Neural cell (in vitro differentiated cells): ENCODE measurements around the gene FRAT2. TPM values are rescaled to one million over a fixed set of nuclear protein-coding genes. Genes with fewer than 3 reads are reported as not detected.

Experiments
- H2AFZ ChIP-seq: fragments of 200-600, 300-800 bp; sonication (generic), shearing (Covaris generic); 2 replicates; pipeline ENCODE4 v1.6.0; 2014; ENCODE audit warnings: low read depth, mild to moderate bottlenecking, antibody characterized with exemption, low read length, moderate library complexity
- H3F3A ChIP-seq: fragments of 200-600 bp; shearing (Covaris generic); 2 replicates; pipeline ENCODE4 v1.6.1; 2016; ENCODE audit warnings: mild to moderate bottlenecking, moderate library complexity, mixed read lengths, antibody characterized with exemption, low read length; ENCODE audit not compliant: insufficient read depth, poor library complexity, severe bottlenecking
- H3K27ac ChIP-seq: fragments of 200-600, 300-800 bp; sonication (generic), shearing (Covaris generic); 2 replicates; pipeline ENCODE4 v1.5.1; 2014; ENCODE audit warnings: mild to moderate bottlenecking, low read length, moderate library complexity
- H3K27me3 ChIP-seq: fragments of 300-800, 200-600 bp; sonication (generic), shearing (Covaris generic); 2 replicates; pipeline ENCODE4 v1.6.0; 2014; ENCODE audit warnings: mild to moderate bottlenecking, low read depth, low read length, moderate library complexity; ENCODE audit not compliant: insufficient read depth
- H3K36me3 ChIP-seq: fragments of 300-800, 200-600 bp; sonication (generic), shearing (Covaris generic); 2 replicates; pipeline ENCODE4 v1.5.1; 2014; ENCODE audit warnings: mild to moderate bottlenecking, antibody characterized with exemption, low read length, moderate library complexity; ENCODE audit not compliant: insufficient read depth
- H3K4me2 ChIP-seq: fragments of 300-800, 200-600 bp; sonication (generic), shearing (Covaris generic); 2 replicates; pipeline ENCODE4 v1.6.0; 2014; ENCODE audit warnings: mild to moderate bottlenecking, low read length
- H3K4me3 ChIP-seq: fragments of 300-800, 200-600 bp; sonication (generic), shearing (Covaris generic); 2 replicates; pipeline ENCODE4 v1.5.1; 2014; ENCODE audit warnings: mild to moderate bottlenecking, low read length, moderate library complexity
- H3K79me2 ChIP-seq: fragments of 200-600 bp; shearing (Covaris generic); replicated peaks from 2 replicates; pipeline ENCODE4 v1.6.0; 2014; ENCODE audit warnings: mild to moderate bottlenecking, low read length, moderate library complexity; ENCODE audit not compliant: insufficient read depth
- H3K9ac ChIP-seq: fragments of 300-800, 200-600 bp; sonication (generic), shearing (Covaris generic); 2 replicates; pipeline ENCODE4 v1.6.1; 2016; ENCODE audit warnings: mild to moderate bottlenecking, low read length, mixed read lengths
- H3K9me2 ChIP-seq: fragments of 200-600 bp; shearing (Covaris generic); 2 replicates; pipeline ENCODE4 v1.6.1; 2016; ENCODE audit warnings: mild to moderate bottlenecking, low read length, mixed read lengths; ENCODE audit not compliant: insufficient read depth
- H3K9me3 ChIP-seq: fragments of 200-600, 300-800 bp; sonication (generic), shearing (Covaris generic); 2 replicates; pipeline ENCODE4 v1.6.1; 2016; ENCODE audit warnings: mild to moderate bottlenecking, mixed run types, low read length, moderate library complexity, mixed read lengths
- H4K20me1 ChIP-seq: fragments of 200-600 bp; shearing (Covaris generic); 2 replicates; pipeline ENCODE4 v1.6.1; 2016; ENCODE audit warnings: mild to moderate bottlenecking, mixed run types; ENCODE audit not compliant: insufficient read depth
- CTCF ChIP-seq: fragments of 450-650 bp; IDR thresholded peaks from 2 replicates; pipeline ENCODE4 v1.5.1; 2014; ENCODE audit warnings: antibody characterized with exemption, mild to moderate bottlenecking, moderate library complexity; ENCODE audit not compliant: poor library complexity, severe bottlenecking
- EP300 ChIP-seq: fragments of 450-650 bp; conservative IDR thresholded peaks from 2 replicates; pipeline ENCODE4 v1.6.1; 2014; ENCODE audit warnings: antibody characterized with exemption, mild to moderate bottlenecking, moderate library complexity; ENCODE audit not compliant: poor library complexity, severe bottlenecking
- EZH2 ChIP-seq: fragments of 200-600, 300-800 bp; shearing (Covaris generic), sonication (generic); IDR thresholded peaks from 2 replicates; pipeline ENCODE4 v1.6.1; 2014; ENCODE audit warnings: antibody characterized with exemption, low read length, borderline replicate concordance, mild to moderate bottlenecking; ENCODE audit not compliant: insufficient read depth, poor library complexity, severe bottlenecking
- MXI1 ChIP-seq: fragments of 450-650 bp; conservative IDR thresholded peaks from 2 replicates; pipeline ENCODE4 v1.6.1; 2014; ENCODE audit warnings: antibody characterized with exemption, mild to moderate bottlenecking; ENCODE audit not compliant: poor library complexity, severe bottlenecking
- POLR2AphosphoS5 ChIP-seq: IDR thresholded peaks from 2 replicates; pipeline ENCODE4 v1.6.1; 2012
- RAD21 ChIP-seq: fragments of 450-650 bp; conservative IDR thresholded peaks from 2 replicates; pipeline ENCODE4 v1.6.1; 2014; ENCODE audit warnings: antibody characterized with exemption, mild to moderate bottlenecking, moderate library complexity
- REST ChIP-seq: IDR thresholded peaks from 2 replicates; pipeline ENCODE4 v1.6.1; 2012; ENCODE audit warnings: borderline replicate concordance
- SMC3 ChIP-seq: fragments of 450-650 bp; conservative IDR thresholded peaks from 2 replicates; pipeline ENCODE4 v1.6.1; 2014; ENCODE audit warnings: antibody characterized with exemption, mild to moderate bottlenecking, moderate library complexity; ENCODE audit not compliant: poor library complexity
- TAF1 ChIP-seq: IDR thresholded peaks from 2 replicates; pipeline ENCODE4 v1.6.1; 2012; ENCODE audit warnings: low read depth
- polyA plus RNA-seq: library from polyadenylated mRNA; depleted of rRNA; stranded (reverse); fragments of >200 nt; gene quantifications from 2 replicates; pipeline ENCODE4 v1.2.3, GENCODE V29; 2014

Gene FRAT2
- polyA plus RNA-seq, 1 donor from 2014 or later: 18.5 TPM

GRCh38 chr10:97362310-97363033, 27.9 kb upstream of the FRAT2 start:
- H3K9me2 ChIP-seq: no peaks in the 10 kb centered on the region
- no peak overlapping the region for H3K27ac ChIP-seq
- no peaks in the 10 kb centered on the region for H3K27me3 ChIP-seq
- no peaks in the 10 kb centered on the region for H3K79me2 ChIP-seq
- H3K4me2 ChIP-seq: no peak overlapping the region
- H3F3A ChIP-seq: no peaks in the 10 kb centered on the region
- H3K9me3 ChIP-seq: no peaks in the 10 kb centered on the region
- no peak for TF ChIP-seq SMC3
- no peak for TF ChIP-seq MXI1
- no peak for TF ChIP-seq POLR2AphosphoS5
- no peak for TF ChIP-seq EZH2
- no peak for TF ChIP-seq CTCF
- no peak for TF ChIP-seq TAF1
- no peak for TF ChIP-seq REST
- TF ChIP-seq EP300: no peak
- no peak for TF ChIP-seq RAD21
- H4K20me1 ChIP-seq: no peaks in the 10 kb centered on the region
- H3K4me3 ChIP-seq: no peak overlapping the region
- no peak overlapping the region for H3K9ac ChIP-seq
- H3K36me3 ChIP-seq: no peaks in the 10 kb centered on the region
- H2AFZ ChIP-seq: no peak overlapping the region

GRCh38 chr10:97361537-97361901, 27.0 kb upstream of the FRAT2 start:
- H3K9me2 ChIP-seq: no peaks in the 10 kb centered on the region
- H3K36me3 ChIP-seq: no peaks in the 10 kb centered on the region

More at GRCh38 chr10:97361537-97361901, 27.0 kb upstream of the FRAT2 start:
- Histone ChIP-seq H3F3A (no peaks in the 10 kb centered on the region), H2AFZ (no peak overlapping the region), H3K27ac (no peak overlapping the region), H3K9ac (no peak overlapping the region), H4K20me1 (no peaks in the 10 kb centered on the region), H3K4me3 (no peak overlapping the region), H3K9me3 (no peaks in the 10 kb centered on the region), H3K79me2 (no peaks in the 10 kb centered on the region), H3K4me2 (no peak overlapping the region), H3K27me3 (no peaks in the 10 kb centered on the region)
- TF ChIP-seq TAF1: no peak
- TF ChIP-seq RAD21: no peak
- no peak for TF ChIP-seq MXI1
- no peak for TF ChIP-seq SMC3
- no peak for TF ChIP-seq CTCF
- TF ChIP-seq EP300: no peak
- TF ChIP-seq REST: no peak
- TF ChIP-seq POLR2AphosphoS5: no peak
- no peak for TF ChIP-seq EZH2
